Nucleus accumbens (tissue), 56 donors: ENCODE results near the gene FERD3L.
"Not testable (repeated sequence)": the region's sequence is repeated elsewhere in the genome, so short reads cannot be mapped to it uniquely, and the experiment has no call there.

Source experiments
- DNase-seq, 56 donors: peaks; one replicate each; lab custom pipeline; 2025; lab: John Stamatoyannopoulos, UW

FERD3L gene

DNA sequence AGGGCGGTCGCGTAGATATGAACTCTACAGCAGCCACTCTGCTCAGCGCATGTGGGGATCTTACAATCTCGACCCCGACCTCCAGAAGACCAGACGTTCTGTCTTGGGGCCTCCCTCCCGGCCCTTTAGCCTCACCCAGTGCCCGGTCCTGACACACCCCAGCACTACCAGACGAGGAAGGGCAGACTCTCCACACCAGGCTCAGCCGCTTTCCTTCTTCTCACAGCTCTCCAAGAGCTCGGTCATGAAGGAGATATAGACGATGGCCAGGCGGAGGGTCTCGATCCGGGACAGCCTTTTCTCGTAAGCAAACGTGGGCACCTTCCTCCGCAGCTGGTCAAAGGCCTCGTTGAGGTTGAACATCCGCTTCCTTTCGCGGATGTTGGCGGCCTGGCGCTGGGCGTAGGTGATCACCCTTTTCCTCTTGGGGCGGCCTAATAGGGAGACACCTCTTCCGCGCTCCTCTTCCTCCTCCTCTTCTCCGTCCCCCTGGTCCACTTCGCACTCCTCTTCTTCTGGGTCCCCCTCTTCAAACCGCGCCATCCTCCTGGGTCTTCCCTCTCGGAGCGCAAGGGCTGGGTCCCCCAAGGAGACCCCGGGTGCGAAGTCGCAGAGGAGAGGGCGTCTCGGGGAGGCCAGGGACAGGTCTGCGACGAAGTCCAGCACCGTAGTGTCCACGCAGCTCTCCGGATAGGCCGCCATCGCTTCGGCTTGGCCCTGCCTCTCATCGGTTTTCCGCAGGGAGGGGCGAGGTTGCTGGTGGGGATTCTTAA lies at the start of gene FERD3L:
FERD3L (minus strand) TSS at position 761 of the 773 bp plus-strand sequence; CDS start at position 702, 59 bp downstream.
- DNase-seq = no peak

- not testable (repeated sequence) for DNase-seq
Observed at GRCh38 chr7:19194417-19194816, 49.2 kb upstream of the FERD3L start.

DNA sequence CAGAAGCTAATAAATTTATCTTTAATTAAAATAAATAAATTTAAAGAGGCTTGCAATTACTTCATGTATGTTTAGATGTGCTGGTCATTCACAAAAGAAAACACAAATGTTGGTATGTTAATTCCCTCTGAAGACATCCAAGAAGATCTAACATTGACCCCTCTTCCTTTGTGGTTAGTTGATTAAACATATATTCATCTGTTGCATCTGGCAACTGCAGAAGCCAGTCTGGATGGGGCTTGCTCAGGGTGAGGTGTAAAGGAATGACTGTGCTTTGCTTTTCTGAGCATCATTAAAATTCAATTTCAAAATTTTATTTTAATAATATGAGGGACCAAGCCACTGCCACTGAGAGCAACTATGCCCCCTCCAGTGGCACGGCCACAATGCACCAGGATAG lies 36.4 kb upstream of the FERD3L start:
- DNase-seq = no peak

DNA sequence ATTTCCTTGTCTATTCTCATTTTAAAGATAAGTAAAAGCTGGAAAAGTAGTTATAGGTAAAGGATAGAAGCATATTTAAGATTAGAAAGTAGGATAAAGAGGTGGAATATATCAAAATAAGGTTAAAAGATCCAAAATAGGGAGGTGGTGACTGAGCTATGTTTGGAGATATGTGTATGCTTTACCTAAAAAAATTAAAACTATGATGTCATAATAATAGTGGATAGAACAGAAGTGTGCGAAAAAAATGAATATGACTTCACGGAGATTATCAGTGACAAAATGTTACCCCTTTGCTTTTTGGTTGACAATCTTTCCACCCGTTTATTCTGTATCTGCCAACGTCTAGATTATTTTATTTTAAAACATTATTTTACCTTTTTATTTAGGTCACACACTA lies 33.4 kb upstream of the FERD3L start:
- no peak for DNase-seq

DNA sequence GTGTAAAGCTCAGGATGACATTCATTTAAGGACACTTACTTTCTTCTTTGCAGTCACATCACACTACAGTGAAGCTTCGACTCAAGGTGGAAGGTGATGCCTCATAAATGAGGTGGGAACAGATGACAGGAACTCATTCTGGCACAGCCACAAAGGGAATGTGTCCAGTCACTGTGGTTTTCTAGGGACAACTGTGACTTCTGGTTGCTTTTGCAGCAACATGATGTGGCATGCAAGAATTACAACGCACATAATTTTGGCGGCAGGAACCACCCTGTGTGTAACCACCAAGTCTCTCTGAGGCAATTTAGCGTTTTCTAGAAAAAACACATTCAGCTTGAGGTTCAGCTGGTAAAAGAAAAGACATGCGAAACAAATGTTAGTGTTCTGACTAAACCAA lies 32.0 kb upstream of the FERD3L start:
- DNase-seq = no peak

DNA sequence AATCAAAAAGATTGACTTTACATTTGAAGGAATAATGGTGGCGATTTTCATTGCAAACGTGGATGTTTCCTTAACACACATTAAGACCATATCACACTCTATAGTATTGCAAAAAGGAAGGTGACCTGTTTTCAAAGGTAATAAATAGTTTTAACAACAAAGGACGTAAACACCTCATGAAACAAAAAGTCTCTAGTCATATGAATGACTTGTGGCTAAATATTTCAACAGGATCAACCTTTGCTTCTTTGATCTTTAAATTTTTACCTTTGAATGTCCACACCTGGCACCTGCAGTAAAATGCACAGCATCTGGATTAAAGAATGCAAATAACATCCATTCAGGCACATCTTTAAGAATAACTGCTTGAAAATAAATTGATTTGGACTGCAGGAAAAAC lies 30.0 kb upstream of the FERD3L start:
- no peak for DNase-seq

GRCh38 chr7:19161671-19162070 lies 16.4 kb upstream of the FERD3L start:
- DNase-seq = no peak

GRCh38 chr7:19146699-19147098 lies 1.5 kb upstream of the FERD3L start:
- no peak for DNase-seq

DNA sequence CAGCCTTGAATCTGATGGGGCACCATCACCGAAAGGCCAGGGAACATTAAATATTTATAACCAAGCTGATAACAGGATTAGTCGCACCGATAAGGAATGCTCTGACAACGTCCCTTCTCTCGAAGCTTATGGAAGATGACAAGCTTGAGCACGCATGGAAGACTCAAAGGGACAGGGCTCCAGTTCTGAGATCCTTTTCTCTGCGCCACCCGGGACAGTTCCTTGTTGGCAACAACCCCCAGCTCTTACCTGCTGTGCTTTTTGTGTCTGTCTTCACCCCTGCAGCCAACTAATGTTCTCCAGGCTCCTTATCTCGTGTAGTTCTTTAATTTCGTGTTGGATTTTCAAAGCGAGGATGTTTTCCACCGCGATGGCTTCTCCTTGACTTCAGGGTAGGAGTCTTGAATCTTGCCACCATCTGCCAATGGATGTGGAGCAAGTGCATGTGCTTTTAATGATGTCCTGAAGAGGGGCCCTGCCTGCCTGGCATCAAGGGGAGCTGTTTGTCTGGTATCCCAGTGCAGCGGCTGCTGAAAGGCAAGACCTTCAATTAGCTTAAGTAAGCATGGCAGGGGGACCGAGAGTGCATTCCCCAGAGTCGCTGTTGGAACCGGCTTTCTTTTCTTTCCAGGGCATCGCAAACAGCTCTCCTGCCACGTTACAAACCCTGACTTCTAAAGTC lies 354 bp upstream of the FERD3L start:
- DNase-seq = no peak

DNA sequence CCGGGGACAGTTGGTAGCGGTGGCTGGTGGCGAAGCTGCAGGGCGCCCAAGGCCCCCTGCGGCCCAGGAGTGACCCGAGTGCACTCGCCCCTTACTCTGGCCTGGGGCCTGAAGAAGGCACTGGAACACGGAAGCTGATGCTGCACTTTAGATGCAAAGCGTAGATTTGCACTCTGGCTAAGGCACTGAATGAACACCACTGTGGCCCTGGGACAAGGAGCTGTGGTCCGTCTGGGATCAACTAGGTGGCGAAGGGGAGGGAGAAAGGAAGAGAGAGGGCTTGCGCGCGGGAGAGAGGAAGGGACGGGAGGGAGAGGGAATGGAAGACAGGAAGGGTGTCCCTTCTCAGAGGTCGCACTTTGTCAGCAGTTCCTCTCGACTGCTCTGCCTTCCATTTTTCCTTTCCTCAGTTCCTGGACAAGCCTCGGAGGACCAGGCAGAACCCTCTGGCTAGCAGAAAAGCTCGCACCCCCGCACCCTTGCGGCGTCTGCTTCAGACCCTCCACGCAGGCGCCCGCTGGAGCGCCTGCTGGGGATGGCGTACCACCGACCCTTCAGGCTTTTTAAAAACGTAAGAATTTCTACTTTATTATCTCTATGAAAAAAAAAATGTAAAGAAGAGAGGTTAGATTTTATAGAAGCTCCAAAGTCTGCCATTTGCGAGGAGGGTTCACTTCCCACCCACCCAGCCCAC lies 1.2 kb downstream of the FERD3L start:
- DNase-seq = no peak

DNA sequence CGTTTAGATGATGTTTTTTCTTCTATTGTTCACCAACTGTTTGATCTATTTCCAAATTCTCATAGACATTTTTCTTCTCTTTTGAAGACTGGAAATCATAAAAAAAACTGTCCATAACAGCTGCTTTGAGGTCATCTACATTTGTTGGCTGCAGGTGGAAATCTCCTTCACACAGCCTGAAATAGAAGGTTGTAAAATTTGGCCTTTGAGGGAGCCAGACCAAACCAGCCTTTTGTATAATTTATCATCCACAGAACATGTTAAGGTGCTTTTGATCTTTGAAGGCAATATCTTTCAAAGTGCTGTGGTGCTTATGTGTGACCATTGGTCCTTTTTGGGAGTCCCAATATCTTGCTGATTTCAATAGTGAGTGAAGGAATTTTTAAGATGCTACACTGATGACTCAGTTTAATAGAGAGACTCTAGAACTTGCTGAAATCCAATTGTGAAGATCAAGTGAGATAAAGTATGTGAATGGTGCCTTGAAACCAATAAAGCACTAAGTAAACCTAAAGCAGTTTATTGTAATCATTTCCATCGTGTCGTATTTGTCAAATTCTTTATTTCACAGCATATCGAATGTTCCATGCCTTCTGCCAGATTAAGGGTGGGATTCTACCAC lies 5.4 kb downstream of the FERD3L start:
- no peak for DNase-seq

DNA sequence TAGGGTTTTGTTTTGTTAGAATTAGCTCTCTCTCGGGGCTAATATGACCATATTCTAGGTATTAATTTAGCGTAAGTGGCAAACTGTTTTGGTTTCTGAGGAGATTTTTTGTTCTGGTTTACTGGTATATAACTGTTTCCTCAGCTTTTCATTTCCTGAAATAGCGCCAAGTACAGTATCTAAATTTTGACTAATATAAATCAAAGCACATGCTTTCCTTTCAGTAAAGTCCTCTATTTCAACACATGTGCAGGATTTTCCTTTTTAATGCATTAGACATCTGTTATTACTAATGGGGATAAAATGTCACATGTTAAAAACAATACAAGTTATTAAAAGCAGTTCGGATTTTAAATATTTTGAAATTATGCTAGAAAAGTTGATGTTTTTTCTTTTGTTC lies 11.3 kb downstream of the FERD3L start:
- DNase-seq = no peak

GRCh38 chr7:19133390-19133789 lies 11.8 kb downstream of the FERD3L start:
- no peak for DNase-seq

- DNase-seq = no peak
Observed at GRCh38 chr7:19128856-19129255, 16.4 kb downstream of the FERD3L start.

DNA sequence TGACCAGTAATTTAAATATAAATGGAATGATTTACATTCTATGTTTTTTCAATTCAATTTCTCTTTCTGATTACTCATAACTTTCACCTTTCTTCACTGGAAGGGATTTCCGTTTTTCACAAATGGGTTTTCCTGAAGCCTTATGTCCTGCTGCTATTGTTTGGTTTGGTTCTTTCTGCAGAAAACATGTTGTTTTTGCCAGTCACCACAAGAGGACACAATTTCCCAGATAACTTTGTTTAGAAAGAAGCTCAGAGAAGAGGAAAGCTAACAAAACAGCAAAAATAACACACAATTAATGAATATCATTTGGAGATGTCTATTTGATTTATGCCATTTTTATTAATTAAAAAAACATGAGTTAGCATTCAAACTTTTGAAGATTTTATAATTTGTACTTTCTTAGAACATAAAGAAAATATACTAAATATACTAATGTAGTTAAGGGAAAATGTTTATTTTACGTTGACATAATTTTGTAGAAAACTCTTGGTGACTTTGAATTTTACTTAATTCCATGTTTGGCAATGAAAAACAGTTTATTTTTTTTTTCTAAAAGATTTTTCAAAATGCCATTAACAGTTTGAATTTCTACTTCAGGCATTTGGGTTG lies 23.1 kb downstream of the FERD3L start:
- DNase-seq = no peak

DNA sequence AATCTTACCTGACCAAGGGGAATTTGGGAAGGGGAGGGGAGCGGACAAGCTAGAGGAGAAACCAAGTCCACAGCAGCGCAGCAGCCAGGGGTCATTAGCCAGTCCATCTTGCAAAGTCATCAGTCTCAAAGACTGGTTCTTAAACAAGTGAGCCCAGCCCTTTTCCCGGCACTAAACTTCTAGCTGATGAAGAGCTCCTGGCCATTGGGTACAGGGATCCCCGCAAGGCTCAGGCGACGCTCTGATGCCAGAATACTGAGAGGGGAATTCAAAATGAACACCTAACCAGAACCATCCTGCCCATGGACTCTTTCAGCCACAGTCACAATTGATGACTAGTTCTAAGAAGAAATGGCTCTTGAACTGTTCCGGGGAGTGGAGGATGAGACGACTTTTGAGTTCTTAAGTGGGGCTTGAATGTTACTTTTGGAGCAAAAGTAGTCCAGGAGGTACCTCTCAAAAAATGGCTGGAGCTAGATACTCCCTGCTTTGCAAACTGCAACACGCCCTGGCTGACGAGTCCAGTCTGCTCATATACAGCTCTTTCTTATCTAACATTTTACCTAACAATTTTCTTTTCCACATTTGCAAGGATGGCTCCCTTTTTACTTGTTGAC lies 25.2 kb downstream of the FERD3L start:
- DNase-seq = no peak

- no peak for DNase-seq
Observed at GRCh38 chr7:19119372-19119771, 25.8 kb downstream of the FERD3L start.

- DNase-seq = peak in 1 of 56 donors; percentile 8
Observed at GRCh38 chr7:19118636-19119371, 26.4 kb downstream of the FERD3L start.

- DNase-seq = no peak
Observed at GRCh38 chr7:19117870-19118608, 27.2 kb downstream of the FERD3L start.
